ENCODE results near the gene PTGIS.
A peak's percentile ranks its signal among the peaks of the same experiment; 100 is the strongest.

The PTGIS gene

GRCh38 chr20:49558826-49559225, 9.1 kb downstream of the PTGIS start:
- TF ChIP-seq CTCF (conservative IDR thresholded peaks at IDR 0.05) (no peak), ZFX (IDR thresholded peaks at IDR 0.05) (no peak)

GRCh38 chr20:49557449-49557848, 10.5 kb downstream of the PTGIS start:
- TF ChIP-seq ZFX (IDR thresholded peaks at IDR 0.05): no peak
- TF ChIP-seq CTCF (conservative IDR thresholded peaks at IDR 0.05): no peak
- no peak overlapping the region for H3K27ac ChIP-seq

More at GRCh38 chr20:49558826-49559225, 9.1 kb downstream of the PTGIS start:
- no peak overlapping the region for H3K27ac ChIP-seq

- H3K27ac ChIP-seq: no peak overlapping the region
- TF ChIP-seq ZFX (IDR thresholded peaks at IDR 0.05) (no peak), CTCF (conservative IDR thresholded peaks at IDR 0.05) (no peak)
These were observed 11.3 kb downstream of the PTGIS start for GRCh38 chr20:49556621-49557020.

- no peak for TF ChIP-seq CTCF (conservative IDR thresholded peaks at IDR 0.05)
- no peak for TF ChIP-seq ZFX (IDR thresholded peaks at IDR 0.05)
These were observed 18.0 kb downstream of the PTGIS start for GRCh38 chr20:49549801-49550551.

GRCh38 chr20:49548371-49548947, 19.5 kb downstream of the PTGIS start:
- no peak for TF ChIP-seq CTCF (conservative IDR thresholded peaks at IDR 0.05)
- TF ChIP-seq ZFX (IDR thresholded peaks at IDR 0.05): no peak
- no peak overlapping the region for H3K27ac ChIP-seq

More at GRCh38 chr20:49549801-49550551, 18.0 kb downstream of the PTGIS start:
- H3K27ac ChIP-seq: no peak overlapping the region

GRCh38 chr20:49545572-49545971, 22.4 kb downstream of the PTGIS start:
- H3K27ac ChIP-seq: no peak overlapping the region
- TF ChIP-seq ZFX (IDR thresholded peaks at IDR 0.05) (no peak), CTCF (conservative IDR thresholded peaks at IDR 0.05) (peak; percentile 34)

GRCh38 chr20:49544535-49544934, 23.4 kb downstream of the PTGIS start:
- no peak overlapping the region for H3K27ac ChIP-seq
- no peak for TF ChIP-seq ZFX (IDR thresholded peaks at IDR 0.05)

All from C4-2B (cell line).